ENCODE results near the gene GALR1. TPM values are rescaled to one million over a fixed set of nuclear protein-coding genes. Genes with fewer than 3 reads are reported as not detected.

Gene GALR1
- polyA plus RNA-seq, 1 donor = 0.01 TPM

- DNase-seq (ENCODE audit: low read depth) = no peak
Measured at GRCh38 chr18:77321823-77322805, 72.5 kb downstream of the GALR1 start.

DNA sequence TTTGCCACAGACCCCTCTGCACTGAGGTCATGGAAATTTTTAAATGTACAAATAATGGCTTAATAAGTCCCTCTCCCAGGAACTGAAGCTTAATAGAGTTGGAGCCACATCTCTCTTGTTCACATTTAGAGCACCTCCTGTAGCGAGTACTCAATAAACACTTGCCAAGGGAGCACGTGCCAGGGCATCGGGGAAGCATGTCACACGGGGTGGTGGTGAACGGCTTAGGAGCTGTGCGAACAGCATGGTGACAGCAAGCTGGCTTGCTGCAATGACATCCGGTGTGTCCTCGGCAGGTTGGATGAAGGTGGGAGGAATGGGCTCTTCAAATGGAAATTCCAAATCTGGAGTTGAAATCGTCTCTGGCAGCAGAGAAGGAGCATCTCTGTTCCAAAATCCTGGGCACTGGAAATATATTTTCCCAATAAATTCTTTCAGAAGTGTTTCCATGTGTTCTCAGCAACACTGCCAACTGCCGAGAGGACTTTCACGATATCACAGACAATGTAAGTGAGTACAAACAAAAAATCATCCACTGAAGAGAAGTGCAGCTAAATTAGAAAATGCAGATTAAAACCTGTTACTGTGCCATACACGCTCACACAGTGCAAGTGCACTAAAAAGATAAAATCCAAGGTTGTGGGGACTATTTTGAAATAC is 74.1 kb downstream of the GALR1 start:
- no peak for DNase-seq (ENCODE audit: low read depth)

Other genes starting within 250 kb of the GALR1 start
- 12.9 TPM for gene MBP, start 117.1 kb upstream of the GALR1 start, polyA plus RNA-seq (ENCODE audit: insufficient read length)